ENCODE results near the gene ABHD13.
A peak's percentile ranks its signal among the peaks of the same experiment; 100 is the strongest.
"Not testable (repeated sequence)": the region's sequence is repeated elsewhere in the genome, so short reads cannot be mapped to it uniquely, and the experiment has no call there.

Gene ABHD13

DNA sequence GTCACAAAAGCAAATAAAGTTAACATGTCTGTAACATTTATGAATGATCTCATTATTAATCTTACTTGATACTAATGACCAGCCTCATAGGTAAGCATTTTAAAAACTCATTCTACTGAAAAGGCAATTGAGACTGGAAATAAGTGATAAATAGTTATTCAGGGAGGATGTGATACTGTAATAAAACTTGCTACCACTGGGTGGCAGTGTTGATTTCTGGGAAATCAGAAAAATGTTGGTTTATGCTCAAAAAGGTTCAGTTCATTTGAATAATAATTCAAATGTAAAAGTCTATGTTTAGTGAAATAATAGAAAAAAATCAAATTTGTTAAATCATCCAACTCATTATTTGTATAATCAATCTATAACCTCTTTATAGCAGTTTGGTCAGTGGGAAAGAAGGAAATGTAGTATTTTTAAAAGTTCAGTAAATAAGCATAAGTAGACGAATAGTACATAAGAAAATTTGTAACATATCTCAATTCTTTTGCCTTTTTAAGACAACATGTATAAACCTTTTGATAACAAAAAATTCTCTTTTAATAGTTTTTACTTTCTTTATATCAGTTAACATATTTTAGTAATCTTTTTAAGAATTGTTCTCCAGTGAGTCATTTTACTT is 9.6 kb downstream of the ABHD13 start:
- H3K9me3 ChIP-seq (ENCODE audit: control insufficient read depth, low read length): no peaks in the 10 kb centered on the region
- H3K4me1 ChIP-seq (ENCODE audit: control insufficient read depth, insufficient read depth, low read length): peaks cover 8% of the 10 kb centered on the region
- no peak overlapping the region for H3K4me3 ChIP-seq (ENCODE audit: low read length)
- H3K36me3 ChIP-seq (ENCODE audit: control insufficient read depth, insufficient read depth, low read length): no peaks in the 10 kb centered on the region
- no peaks in the 10 kb centered on the region for H3K27me3 ChIP-seq (ENCODE audit: control insufficient read depth, insufficient read depth, low read length)
- H3K9ac ChIP-seq (ENCODE audit: low read length): no peak overlapping the region

DNA sequence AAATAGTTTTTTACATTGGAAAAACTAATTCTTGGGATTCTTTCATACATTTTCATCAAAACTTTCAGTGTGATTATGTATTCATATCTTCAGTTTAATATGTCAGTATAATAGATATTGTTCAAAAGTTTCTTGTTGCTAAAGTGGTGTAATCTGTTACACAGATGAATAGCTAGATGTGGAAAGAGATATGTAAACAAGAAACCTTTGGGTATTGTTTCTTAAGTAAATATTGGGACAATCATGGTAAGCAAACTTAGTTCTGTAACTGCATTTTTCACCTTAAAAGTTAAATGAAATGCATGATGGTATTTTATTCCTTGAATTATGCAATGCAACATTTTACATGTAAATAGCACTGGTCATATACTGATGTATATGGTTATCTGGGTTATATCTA is 12.2 kb downstream of the ABHD13 start:
- H3K9ac ChIP-seq (ENCODE audit: low read length): no peak overlapping the region
- no peaks in the 10 kb centered on the region for H3K27me3 ChIP-seq (ENCODE audit: control insufficient read depth, insufficient read depth, low read length)
- no peaks in the 10 kb centered on the region for H3K9me3 ChIP-seq (ENCODE audit: control insufficient read depth, low read length)
- H3K36me3 ChIP-seq (ENCODE audit: control insufficient read depth, insufficient read depth, low read length): no peaks in the 10 kb centered on the region
- H3K4me1 ChIP-seq (ENCODE audit: control insufficient read depth, insufficient read depth, low read length): peaks cover 8% of the 10 kb centered on the region
- H3K4me3 ChIP-seq (ENCODE audit: low read length): no peak overlapping the region

- Histone ChIP-seq H3K4me1 (ENCODE audit: control insufficient read depth, insufficient read depth, low read length) (no peaks in the 10 kb centered on the region), H3K9ac (ENCODE audit: low read length) (no peak overlapping the region), H3K36me3 (ENCODE audit: control insufficient read depth, insufficient read depth, low read length) (no peaks in the 10 kb centered on the region), H3K4me3 (ENCODE audit: low read length) (no peak overlapping the region), H3K9me3 (ENCODE audit: control insufficient read depth, low read length) (no peaks in the 10 kb centered on the region), H3K27me3 (ENCODE audit: control insufficient read depth, insufficient read depth, low read length) (no peaks in the 10 kb centered on the region)
These were observed 31.0 kb downstream of the ABHD13 start for GRCh38 chr13:108249150-108249549.

- H3K4me1 ChIP-seq (ENCODE audit: control insufficient read depth, insufficient read depth, low read length): no peaks in the 10 kb centered on the region
- H3K27me3 ChIP-seq (ENCODE audit: control insufficient read depth, insufficient read depth, low read length): no peaks in the 10 kb centered on the region
- no peak overlapping the region for H3K4me3 ChIP-seq (ENCODE audit: low read length)
- no peaks in the 10 kb centered on the region for H3K36me3 ChIP-seq (ENCODE audit: control insufficient read depth, insufficient read depth, low read length)
- no peak overlapping the region for H3K9ac ChIP-seq (ENCODE audit: low read length)
- no peaks in the 10 kb centered on the region for H3K9me3 ChIP-seq (ENCODE audit: control insufficient read depth, low read length)
These were observed 39.1 kb downstream of the ABHD13 start for GRCh38 chr13:108257248-108257647.

DNA sequence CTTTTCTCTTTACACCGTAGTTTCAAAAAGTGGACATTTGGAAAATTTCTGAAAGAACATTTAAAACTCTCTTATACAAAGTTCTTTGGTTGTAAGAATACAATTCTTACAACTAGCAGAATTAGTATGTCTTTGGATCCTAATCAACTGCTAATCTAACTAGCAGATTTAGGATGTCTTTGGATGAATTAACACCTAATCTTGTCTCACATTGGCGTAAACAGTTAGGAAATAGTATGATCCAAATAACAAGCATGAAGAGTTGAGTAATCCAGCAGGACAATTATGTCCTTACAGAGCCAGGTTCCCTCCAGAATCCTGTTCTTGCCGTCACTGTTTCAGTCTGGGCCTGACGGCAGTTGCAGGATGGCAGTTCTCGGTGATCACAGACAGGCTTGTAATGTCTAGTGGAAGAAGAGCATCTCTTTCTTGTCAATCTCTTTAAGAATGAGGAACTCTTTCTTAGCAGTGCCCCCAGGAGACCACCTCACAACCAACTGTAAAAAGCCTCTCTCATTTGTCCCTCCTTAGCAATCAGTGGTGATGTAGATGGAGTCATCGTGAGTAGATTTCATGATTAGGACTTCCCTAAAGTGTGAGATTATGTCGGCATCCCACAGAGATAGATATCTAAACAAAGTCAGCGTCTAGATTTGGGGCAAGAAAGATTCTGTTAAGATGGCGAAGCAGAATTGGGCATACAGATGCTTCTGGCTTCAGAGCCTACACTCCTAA is 45.6 kb downstream of the ABHD13 start:
- Histone ChIP-seq H3K9me3 (ENCODE audit: control insufficient read depth, low read length) (no peaks in the 10 kb centered on the region), H3K27me3 (ENCODE audit: control insufficient read depth, insufficient read depth, low read length) (no peaks in the 10 kb centered on the region), H3K36me3 (ENCODE audit: control insufficient read depth, insufficient read depth, low read length) (no peaks in the 10 kb centered on the region), H3K9ac (ENCODE audit: low read length) (no peak overlapping the region), H3K4me1 (ENCODE audit: control insufficient read depth, insufficient read depth, low read length) (no peaks in the 10 kb centered on the region), H3K4me3 (ENCODE audit: low read length) (no peak overlapping the region)

- H3K27me3 ChIP-seq (ENCODE audit: control insufficient read depth, insufficient read depth, low read length): no peaks in the 10 kb centered on the region
- H3K9ac ChIP-seq (ENCODE audit: low read length): no peak overlapping the region
- no peaks in the 10 kb centered on the region for H3K9me3 ChIP-seq (ENCODE audit: control insufficient read depth, low read length)
- H3K4me1 ChIP-seq (ENCODE audit: control insufficient read depth, insufficient read depth, low read length): no peaks in the 10 kb centered on the region
- H3K4me3 ChIP-seq (ENCODE audit: low read length): no peak overlapping the region
- no peaks in the 10 kb centered on the region for H3K36me3 ChIP-seq (ENCODE audit: control insufficient read depth, insufficient read depth, low read length)
These were observed 48.3 kb downstream of the ABHD13 start for GRCh38 chr13:108266321-108266990.

DNA sequence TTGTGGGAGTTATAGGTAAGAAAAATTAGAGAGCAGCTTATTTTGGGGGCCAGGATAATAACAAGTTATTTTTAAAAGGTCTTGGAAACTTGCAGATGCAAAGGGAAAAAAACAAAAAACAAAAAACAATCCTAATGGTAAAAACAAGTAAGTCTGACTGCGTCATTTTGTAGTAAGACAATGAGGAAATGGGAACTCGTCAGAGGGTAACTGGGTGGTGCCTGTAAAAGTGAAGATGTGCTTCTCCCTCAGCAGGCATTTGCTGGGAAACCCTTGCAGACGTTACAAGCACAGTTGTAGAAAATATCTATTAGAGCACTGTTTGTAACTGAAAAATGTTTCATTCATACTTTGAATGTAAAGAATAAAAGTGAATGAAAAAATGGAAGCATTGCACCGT is 49.2 kb downstream of the ABHD13 start:
- Histone ChIP-seq H3K9me3 (ENCODE audit: control insufficient read depth, low read length) (no peaks in the 10 kb centered on the region), H3K9ac (ENCODE audit: low read length) (no peak overlapping the region), H3K4me1 (ENCODE audit: control insufficient read depth, insufficient read depth, low read length) (no peaks in the 10 kb centered on the region), H3K4me3 (ENCODE audit: low read length) (no peak overlapping the region), H3K36me3 (ENCODE audit: control insufficient read depth, insufficient read depth, low read length) (no peaks in the 10 kb centered on the region), H3K27me3 (ENCODE audit: control insufficient read depth, insufficient read depth, low read length) (no peaks in the 10 kb centered on the region)

DNA sequence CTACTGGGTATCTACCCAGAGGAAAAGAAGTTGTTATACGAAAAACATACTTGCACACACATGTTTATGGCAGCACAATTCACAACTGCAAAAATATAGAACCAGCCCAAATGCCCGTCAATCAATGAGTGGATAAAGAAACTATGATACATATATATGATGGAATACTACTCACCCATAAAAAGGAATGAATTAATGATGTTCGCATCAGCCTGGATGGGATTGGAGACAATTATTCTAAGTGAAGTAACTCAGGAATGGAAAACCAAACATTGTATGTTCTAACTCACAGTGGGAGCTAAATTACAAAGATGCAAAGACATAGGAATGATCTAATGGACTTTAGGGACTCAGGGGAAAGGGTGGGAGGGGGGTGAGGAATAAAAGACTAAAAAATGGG is 49.7 kb downstream of the ABHD13 start:
- not testable (repeated sequence) for H3K27me3 ChIP-seq (ENCODE audit: control insufficient read depth, insufficient read depth, low read length); H3K9ac ChIP-seq (ENCODE audit: low read length); H3K4me3 ChIP-seq (ENCODE audit: low read length); H3K4me1 ChIP-seq (ENCODE audit: control insufficient read depth, insufficient read depth, low read length); H3K36me3 ChIP-seq (ENCODE audit: control insufficient read depth, insufficient read depth, low read length); H3K9me3 ChIP-seq (ENCODE audit: control insufficient read depth, low read length)

DNA sequence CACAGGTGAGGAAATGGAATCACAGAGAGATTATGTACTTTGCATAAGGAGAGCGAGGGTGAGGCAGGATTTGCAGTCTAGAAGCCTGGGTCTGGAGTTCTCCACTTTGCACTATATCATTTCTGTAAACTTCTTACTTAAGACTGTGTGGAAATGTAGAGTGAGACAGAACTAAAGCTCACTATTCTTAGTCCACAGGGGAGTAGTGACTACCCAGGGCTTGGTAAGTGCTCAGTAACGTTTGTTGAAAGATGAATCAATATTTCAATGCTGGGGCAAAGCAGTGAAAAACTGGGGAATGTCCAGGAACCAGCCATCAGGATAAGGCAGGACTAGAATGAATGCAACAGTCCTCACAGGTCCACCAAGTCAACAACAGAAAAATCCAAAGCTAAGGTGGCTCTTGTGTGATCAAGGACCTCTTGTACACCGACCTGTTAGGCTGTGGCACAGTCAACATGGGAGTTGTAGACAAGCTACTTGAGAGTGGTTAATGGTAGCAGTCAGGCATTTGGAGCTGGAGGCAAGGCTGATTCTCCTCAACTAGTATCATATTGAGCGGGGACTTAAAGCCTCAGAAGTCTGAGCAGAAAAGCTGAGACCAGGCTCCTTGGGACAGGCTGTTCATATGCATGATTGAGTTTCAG is 50.4 kb downstream of the ABHD13 start:
- H3K36me3 ChIP-seq (ENCODE audit: control insufficient read depth, insufficient read depth, low read length): no peaks in the 10 kb centered on the region
- H3K4me1 ChIP-seq (ENCODE audit: control insufficient read depth, insufficient read depth, low read length): no peaks in the 10 kb centered on the region
- H3K9ac ChIP-seq (ENCODE audit: low read length): no peak overlapping the region
- no peaks in the 10 kb centered on the region for H3K9me3 ChIP-seq (ENCODE audit: control insufficient read depth, low read length)
- H3K27me3 ChIP-seq (ENCODE audit: control insufficient read depth, insufficient read depth, low read length): no peaks in the 10 kb centered on the region
- no peak overlapping the region for H3K4me3 ChIP-seq (ENCODE audit: low read length)

GRCh38 chr13:108269601-108270328 is 51.6 kb downstream of the ABHD13 start, which contains the start of gene TNFSF13B:
TSS of gene TNFSF13B (plus strand) at chr13:108269718. CDS start at chr13:108269896, 178 bp downstream.
- Histone ChIP-seq H3K27me3 (ENCODE audit: control insufficient read depth, insufficient read depth, low read length) (no peaks in the 10 kb centered on the region), H3K36me3 (ENCODE audit: control insufficient read depth, insufficient read depth, low read length) (no peaks in the 10 kb centered on the region), H3K9me3 (ENCODE audit: control insufficient read depth, low read length) (no peaks in the 10 kb centered on the region), H3K9ac (ENCODE audit: low read length) (peak within 1 kb of the TSS; percentile 54), H3K4me3 (ENCODE audit: low read length) (peak within 1 kb of the TSS; percentile 12), H3K4me1 (ENCODE audit: control insufficient read depth, insufficient read depth, low read length) (no peaks in the 10 kb centered on the region)

DNA sequence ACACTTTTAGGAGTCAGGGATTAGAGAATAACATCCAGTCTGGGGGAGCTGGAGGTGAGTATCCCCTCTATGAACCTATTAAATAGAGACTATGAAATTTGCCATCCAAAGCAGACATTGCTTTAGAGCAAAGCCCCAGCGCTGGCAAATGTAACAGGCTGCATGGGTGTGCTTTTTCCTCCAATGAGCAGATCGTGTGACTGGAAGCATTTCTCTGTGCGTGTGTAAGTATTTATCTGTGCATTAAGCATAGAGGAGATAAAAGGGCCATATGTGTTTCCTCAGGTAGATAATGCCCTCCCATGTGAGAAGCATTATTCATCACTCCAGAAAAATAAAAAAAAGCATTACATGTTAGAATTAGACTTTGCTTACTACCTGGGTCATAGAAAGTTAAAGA is 52.2 kb downstream of the ABHD13 start:
- Histone ChIP-seq H3K9me3 (ENCODE audit: control insufficient read depth, low read length) (no peaks in the 10 kb centered on the region), H3K27me3 (ENCODE audit: control insufficient read depth, insufficient read depth, low read length) (no peaks in the 10 kb centered on the region), H3K36me3 (ENCODE audit: control insufficient read depth, insufficient read depth, low read length) (no peaks in the 10 kb centered on the region), H3K4me1 (ENCODE audit: control insufficient read depth, insufficient read depth, low read length) (no peaks in the 10 kb centered on the region), H3K4me3 (ENCODE audit: low read length) (peak overlapping the region; percentile 12), H3K9ac (ENCODE audit: low read length) (peak overlapping the region; percentile 54)

Measured in mucosa of stomach (tissue), 1 donor.